Measurements from ENCODE around the gene KCTD17. TPM values are rescaled to one million over a fixed set of nuclear protein-coding genes. Genes with fewer than 3 reads are reported as not detected.
A peak's percentile ranks its signal among the peaks of the same experiment; 100 is the strongest.

The KCTD17 gene
- total and polyA plus RNA-seq, 2 experiments from 2014 or later, result 38.4 to 49.5 TPM

- Histone ChIP-seq H3K27ac (no peak overlapping the region), H3K4me3 (no peak overlapping the region), H3K4me1 (ENCODE audit: low read depth) (no peaks in the 10 kb centered on the region), H3K9me3 (ENCODE audit: low read depth) (no peaks in the 10 kb centered on the region), H3K36me3 (no peaks in the 10 kb centered on the region), H3K27me3 (peaks cover 28% of the 10 kb centered on the region)
- no peak for DNase-seq (ENCODE audit: low read depth in 1 of 2, low spot score in 1 of 2)
- TF ChIP-seq CTCF (IDR thresholded peaks at IDR 0.05; ENCODE audit: low read depth, low read length), result no peak
Measured at GRCh38 chr22:37065180-37065579, 13.6 kb downstream of the KCTD17 start.

GRCh38 chr22:37065961-37066360 is 14.4 kb downstream of the KCTD17 start:
- DNase-seq (ENCODE audit: low read depth in 1 of 2, low spot score in 1 of 2), result no peak
- Histone ChIP-seq H3K27me3 (peaks cover 36% of the 10 kb centered on the region), H3K27ac (no peak overlapping the region), H3K9me3 (ENCODE audit: low read depth) (no peaks in the 10 kb centered on the region), H3K4me1 (ENCODE audit: low read depth) (no peaks in the 10 kb centered on the region), H3K4me3 (no peak overlapping the region), H3K36me3 (no peaks in the 10 kb centered on the region)
- no peak for TF ChIP-seq CTCF (IDR thresholded peaks at IDR 0.05; ENCODE audit: low read depth, low read length)

- no peaks in the 10 kb centered on the region for H3K36me3 ChIP-seq
- no peak for DNase-seq (ENCODE audit: low read depth in 1 of 2, low spot score in 1 of 2)
- no peak overlapping the region for H3K4me3 ChIP-seq
- no peak for TF ChIP-seq CTCF (IDR thresholded peaks at IDR 0.05; ENCODE audit: low read depth, low read length)
- H3K27ac ChIP-seq, result no peak overlapping the region
- peaks cover 43% of the 10 kb centered on the region for H3K27me3 ChIP-seq
- no peaks in the 10 kb centered on the region for H3K4me1 ChIP-seq (ENCODE audit: low read depth)
- no peaks in the 10 kb centered on the region for H3K9me3 ChIP-seq (ENCODE audit: low read depth)
Measured at GRCh38 chr22:37067428-37067827, 15.9 kb downstream of the KCTD17 start.

GRCh38 chr22:37068859-37069258 is 17.3 kb downstream of the KCTD17 start:
- H3K27ac ChIP-seq, result no peak overlapping the region
- no peak overlapping the region for H3K4me3 ChIP-seq
- peak in 1 of 2 donors; percentile 34 for DNase-seq (ENCODE audit: low read depth in 1 of 2, low spot score in 1 of 2)
- no peaks in the 10 kb centered on the region for H3K9me3 ChIP-seq (ENCODE audit: low read depth)
- peaks cover 50% of the 10 kb centered on the region for H3K27me3 ChIP-seq
- TF ChIP-seq CTCF (IDR thresholded peaks at IDR 0.05; ENCODE audit: low read depth, low read length), result no peak
- no peaks in the 10 kb centered on the region for H3K36me3 ChIP-seq
- H3K4me1 ChIP-seq (ENCODE audit: low read depth), result no peaks in the 10 kb centered on the region

GRCh38 chr22:37069319-37069718 is 17.8 kb downstream of the KCTD17 start:
- H3K27me3 ChIP-seq, result peaks cover 54% of the 10 kb centered on the region
- DNase-seq (ENCODE audit: low read depth in 1 of 2, low spot score in 1 of 2), result no peak
- H3K9me3 ChIP-seq (ENCODE audit: low read depth), result no peaks in the 10 kb centered on the region
- H3K27ac ChIP-seq, result no peak overlapping the region
- no peak for TF ChIP-seq CTCF (IDR thresholded peaks at IDR 0.05; ENCODE audit: low read depth, low read length)
- no peaks in the 10 kb centered on the region for H3K4me1 ChIP-seq (ENCODE audit: low read depth)
- H3K36me3 ChIP-seq, result no peaks in the 10 kb centered on the region
- H3K4me3 ChIP-seq, result no peak overlapping the region

- H3K4me3 ChIP-seq, result no peak overlapping the region
- H3K36me3 ChIP-seq, result no peaks in the 10 kb centered on the region
- no peaks in the 10 kb centered on the region for H3K4me1 ChIP-seq (ENCODE audit: low read depth)
- H3K27ac ChIP-seq, result no peak overlapping the region
- TF ChIP-seq CTCF (IDR thresholded peaks at IDR 0.05; ENCODE audit: low read depth, low read length), result no peak
- no peaks in the 10 kb centered on the region for H3K9me3 ChIP-seq (ENCODE audit: low read depth)
- peaks cover 58% of the 10 kb centered on the region for H3K27me3 ChIP-seq
- DNase-seq (ENCODE audit: low read depth in 1 of 2, low spot score in 1 of 2), result no peak
Measured at GRCh38 chr22:37069719-37070118, 18.2 kb downstream of the KCTD17 start.

All from cardiac muscle cell (in vitro differentiated cells and primary cell).